RPMI8226 (cell line): Measurements from ENCODE around the gene DDX52.
"Not testable (repeated sequence)": the region's sequence is repeated elsewhere in the genome, so short reads cannot be mapped to it uniquely, and the experiment has no call there.

Experiments
- DNase-seq: peaks from one replicate; pipeline ENCODE4 v3.0.0-alpha.2; 2015

The DDX52 gene

GRCh38 chr17:37650419-37651003 is 7.3 kb upstream of the DDX52 start:
- peak; percentile 48 for DNase-seq

- peak; percentile 14 for DNase-seq
Observed at GRCh38 chr17:37648555-37648954, 5.3 kb upstream of the DDX52 start.

- DNase-seq, result no peak
Observed at GRCh38 chr17:37647856-37648255, 4.6 kb upstream of the DDX52 start.

GRCh38 chr17:37643869-37644268 is 623 bp upstream of the DDX52 start:
- no peak for DNase-seq

- DNase-seq, result no peak
Observed at GRCh38 chr17:37642681-37643080, 565 bp downstream of the DDX52 start.

GRCh38 chr17:37640015-37640414 is 3.2 kb downstream of the DDX52 start:
- no peak for DNase-seq

- DNase-seq, result no peak
Observed at GRCh38 chr17:37637956-37638355, 5.3 kb downstream of the DDX52 start.

GRCh38 chr17:37616430-37616829 is 26.8 kb downstream of the DDX52 start:
- not testable (repeated sequence) for DNase-seq

- no peak for DNase-seq
Observed at GRCh38 chr17:37614823-37615222, 28.4 kb downstream of the DDX52 start.

GRCh38 chr17:37614391-37614790 is 28.9 kb downstream of the DDX52 start:
- DNase-seq, result no peak

GRCh38 chr17:37610971-37611370 is 32.3 kb downstream of the DDX52 start:
- no peak for DNase-seq

GRCh38 chr17:37610041-37610420 is 33.2 kb downstream of the DDX52 start:
- DNase-seq, result not testable (repeated sequence)

- peak; percentile 97 for DNase-seq
Observed at GRCh38 chr17:37609170-37610040, 33.8 kb downstream of the DDX52 start, which contains the start of gene SYNRG. SYNRG (minus strand) TSS chr17:37609418; CDS start chr17:37609355, 63 bp downstream.

GRCh38 chr17:37608351-37609169 is 34.7 kb downstream of the DDX52 start:
- DNase-seq, result peak; percentile 30

- DNase-seq, result peak; percentile 56
Observed at GRCh38 chr17:37607637-37608331, 35.5 kb downstream of the DDX52 start.

- DNase-seq, result no peak
Observed at GRCh38 chr17:37605813-37606505, 37.3 kb downstream of the DDX52 start.

- DNase-seq, result no peak
Observed at GRCh38 chr17:37605081-37605480, 38.2 kb downstream of the DDX52 start.

- DNase-seq, result no peak
Observed at GRCh38 chr17:37604556-37604955, 38.7 kb downstream of the DDX52 start.

- DNase-seq, result no peak
Observed at GRCh38 chr17:37598145-37598544, 45.1 kb downstream of the DDX52 start.

GRCh38 chr17:37592291-37592690 is 51.0 kb downstream of the DDX52 start:
- no peak for DNase-seq

GRCh38 chr17:37585066-37585465 is 58.2 kb downstream of the DDX52 start:
- DNase-seq, result no peak

GRCh38 chr17:37576281-37576680 is 67.0 kb downstream of the DDX52 start:
- DNase-seq, result no peak
